ENCODE data around the gene FAM222A.

- TF ChIP-seq EZH2 (IDR thresholded peaks at IDR 0.05; ENCODE audit: insufficient read depth, poor library complexity, severe bottlenecking) (no peak), EZH2phosphoT487 (IDR thresholded peaks at IDR 0.05; ENCODE audit: insufficient read depth, low read depth) (no peak)
Observed at GRCh38 chr12:109713187-109714070, at the start of gene FAM222A.

Data from GM23248 (cell line).